SK-N-MC (cell line): ENCODE data around the gene ANKLE1.

ENCODE experiments used
- DNase-seq: peaks from one replicate; pipeline ENCODE4 v3.0.0-alpha.2; 2011; ENCODE audit warnings: low read depth, low spot score
- H3K27ac ChIP-seq: fragments of 200-600 bp; sonication (generic); 2 replicates; pipeline ENCODE4 v1.5.1; 2016; ENCODE audit warnings: mixed run types
- H3K36me3 ChIP-seq: fragments of 200-600 bp; sonication (generic); 2 replicates; pipeline ENCODE4 v1.6.1; 2017; ENCODE audit warnings: antibody characterized with exemption, low read length, mixed read lengths; ENCODE audit not compliant: insufficient read depth
- H3K4me3 ChIP-seq: fragments of 200-600 bp; sonication (generic); 2 replicates; pipeline ENCODE4 v1.5.1; 2016
- H3K9ac ChIP-seq: fragments of 200-600 bp; sonication (generic); 2 replicates; pipeline ENCODE4 v1.8.0; 2017; ENCODE audit warnings: mixed run types, mixed read lengths; ENCODE audit not compliant: insufficient read length
- H3K9me3 ChIP-seq: fragments of 200-600 bp; sonication (generic); 2 replicates; pipeline ENCODE4 v1.6.1; 2017; ENCODE audit warnings: low read depth, mild to moderate bottlenecking, antibody characterized with exemption, low read length, moderate library complexity, mixed read lengths
- EZH2 ChIP-seq: fragments of 200-600 bp; sonication (generic); IDR thresholded peaks from one replicate; pipeline ENCODE4 v1.6.1; 2017; ENCODE audit warnings: antibody characterized with exemption
- FOXP2 ChIP-seq: optimal IDR thresholded peaks from 2 replicates; pipeline ENCODE3; 2011; ENCODE audit warnings: mild to moderate bottlenecking, moderate library complexity; ENCODE audit not compliant: insufficient read depth; ENCODE audit errors: extremely low read length, control extremely low read depth
- POLR2AphosphoS5 ChIP-seq: IDR thresholded peaks from 2 replicates; pipeline ENCODE4 v1.6.1; 2012; ENCODE audit warnings: mild to moderate bottlenecking, low read depth, low read length, borderline replicate concordance

Gene ANKLE1, protein sequence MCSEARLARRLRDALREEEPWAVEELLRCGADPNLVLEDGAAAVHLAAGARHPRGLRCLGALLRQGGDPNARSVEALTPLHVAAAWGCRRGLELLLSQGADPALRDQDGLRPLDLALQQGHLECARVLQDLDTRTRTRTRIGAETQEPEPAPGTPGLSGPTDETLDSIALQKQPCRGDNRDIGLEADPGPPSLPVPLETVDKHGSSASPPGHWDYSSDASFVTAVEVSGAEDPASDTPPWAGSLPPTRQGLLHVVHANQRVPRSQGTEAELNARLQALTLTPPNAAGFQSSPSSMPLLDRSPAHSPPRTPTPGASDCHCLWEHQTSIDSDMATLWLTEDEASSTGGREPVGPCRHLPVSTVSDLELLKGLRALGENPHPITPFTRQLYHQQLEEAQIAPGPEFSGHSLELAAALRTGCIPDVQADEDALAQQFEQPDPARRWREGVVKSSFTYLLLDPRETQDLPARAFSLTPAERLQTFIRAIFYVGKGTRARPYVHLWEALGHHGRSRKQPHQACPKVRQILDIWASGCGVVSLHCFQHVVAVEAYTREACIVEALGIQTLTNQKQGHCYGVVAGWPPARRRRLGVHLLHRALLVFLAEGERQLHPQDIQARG

DNA sequence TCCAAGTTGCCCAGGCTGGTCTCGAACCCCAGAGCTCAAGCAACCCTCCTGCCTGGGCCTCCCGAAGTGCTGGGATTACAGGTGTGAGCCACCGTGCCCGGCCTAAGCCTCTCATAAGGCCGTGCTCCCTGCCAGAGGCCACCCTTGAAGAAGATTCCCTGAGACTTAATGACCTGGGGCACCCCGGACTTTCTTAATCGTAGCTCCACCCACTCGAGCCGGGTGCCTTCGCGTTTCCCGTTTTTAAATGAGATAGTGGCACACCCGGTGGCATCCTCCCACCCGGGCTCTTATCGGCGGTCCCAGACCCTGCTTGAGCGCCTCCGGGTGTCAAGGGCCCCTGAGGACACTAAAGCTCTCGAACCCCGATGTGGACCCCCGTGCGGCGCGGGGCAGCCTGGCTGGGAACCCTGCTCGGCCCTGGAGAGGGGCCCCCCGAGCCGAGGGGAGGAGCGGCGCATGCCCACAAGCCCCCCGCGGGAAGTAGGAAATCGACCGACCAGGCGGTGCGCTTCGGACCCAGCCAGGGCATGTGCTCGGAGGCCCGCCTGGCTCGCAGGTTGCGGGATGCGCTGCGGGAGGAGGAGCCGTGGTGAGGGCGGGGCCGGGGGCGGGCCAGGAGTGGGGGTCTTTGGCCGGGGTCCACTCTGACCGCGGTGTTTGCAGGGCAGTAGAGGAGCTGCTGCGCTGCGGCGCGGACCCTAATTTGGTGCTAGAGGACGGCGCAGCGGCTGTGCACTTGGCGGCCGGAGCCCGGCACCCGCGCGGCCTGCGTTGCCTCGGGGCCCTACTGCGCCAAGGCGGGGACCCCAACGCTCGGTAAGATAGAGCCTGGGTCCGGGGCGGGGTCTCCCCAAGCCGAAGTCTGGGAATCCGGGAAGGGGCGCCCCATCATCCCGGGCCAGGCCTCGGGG lies at the start of gene ANKLE1:
ANKLE1 (plus strand) TSS at position 511 of the 914 bp plus-strand sequence; CDS start at position 531, 20 bp downstream.
- peak within 1 kb of the TSS; percentile 43 for H3K9ac ChIP-seq
- no peak for TF ChIP-seq EZH2
- no peak for TF ChIP-seq FOXP2
- TF ChIP-seq POLR2AphosphoS5: peak; percentile 65; the same call in 1 of the 2 replicates
- peaks cover 11% of the 10 kb centered on the region; the same call in 1 of the 2 replicates for H3K36me3 ChIP-seq
- no peak within 1 kb of the TSS for H3K27ac ChIP-seq
- DNase-seq: no peak
- H3K9me3 ChIP-seq: no peaks in the 10 kb centered on the region
- H3K4me3 ChIP-seq: peak within 1 kb of the TSS; percentile 78

- Histone ChIP-seq H3K4me3 (no peak overlapping the region), H3K9ac (no peak overlapping the region), H3K27ac (no peak overlapping the region), H3K36me3 (peaks cover 5% of the 10 kb centered on the region; the same call in 1 of the 2 replicates), H3K9me3 (no peaks in the 10 kb centered on the region)
- TF ChIP-seq POLR2AphosphoS5 (no peak), EZH2 (no peak), FOXP2 (no peak)
- no peak for DNase-seq
Measured at GRCh38 chr19:17232258-17232657, 49.4 kb upstream of the ANKLE1 start.

DNA sequence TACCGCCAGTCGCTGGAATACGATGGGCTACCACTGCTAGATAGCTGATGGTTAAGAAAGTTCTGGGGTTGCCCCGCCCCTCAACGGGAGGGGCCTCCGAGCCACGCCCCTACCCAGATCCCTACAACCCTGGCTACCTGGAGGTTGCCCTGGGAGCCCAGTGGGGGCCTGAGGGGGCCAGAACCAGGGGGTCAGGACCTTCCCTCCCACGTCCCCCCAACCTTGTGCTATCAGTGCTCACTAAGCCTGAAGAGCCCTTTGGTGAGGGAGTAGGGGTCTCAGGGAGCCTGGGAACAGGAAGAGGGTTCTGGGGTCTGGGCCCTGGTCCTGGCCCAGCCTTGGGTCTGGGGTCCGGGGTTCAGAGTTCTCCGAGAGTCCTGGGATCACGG lies 46.8 kb upstream of the ANKLE1 start:
- Histone ChIP-seq H3K27ac (no peak overlapping the region), H3K36me3 (peaks cover 5% of the 10 kb centered on the region; the same call in 1 of the 2 replicates), H3K9ac (peak overlapping the region; percentile 62), H3K9me3 (no peaks in the 10 kb centered on the region), H3K4me3 (peak overlapping the region; percentile 79)
- no peak for DNase-seq
- TF ChIP-seq EZH2: no peak
- no peak for TF ChIP-seq FOXP2
- TF ChIP-seq POLR2AphosphoS5: no peak

- Histone ChIP-seq H3K9me3 (no peaks in the 10 kb centered on the region), H3K27ac (no peak overlapping the region), H3K36me3 (peaks cover 5% of the 10 kb centered on the region; the same call in 1 of the 2 replicates), H3K4me3 (peak overlapping the region; percentile 79), H3K9ac (peak overlapping the region; percentile 62)
- DNase-seq: no peak
- TF ChIP-seq FOXP2 (no peak), EZH2 (no peak), POLR2AphosphoS5 (no peak)
Measured at GRCh38 chr19:17235300-17235970, 46.3 kb upstream of the ANKLE1 start.

DNA sequence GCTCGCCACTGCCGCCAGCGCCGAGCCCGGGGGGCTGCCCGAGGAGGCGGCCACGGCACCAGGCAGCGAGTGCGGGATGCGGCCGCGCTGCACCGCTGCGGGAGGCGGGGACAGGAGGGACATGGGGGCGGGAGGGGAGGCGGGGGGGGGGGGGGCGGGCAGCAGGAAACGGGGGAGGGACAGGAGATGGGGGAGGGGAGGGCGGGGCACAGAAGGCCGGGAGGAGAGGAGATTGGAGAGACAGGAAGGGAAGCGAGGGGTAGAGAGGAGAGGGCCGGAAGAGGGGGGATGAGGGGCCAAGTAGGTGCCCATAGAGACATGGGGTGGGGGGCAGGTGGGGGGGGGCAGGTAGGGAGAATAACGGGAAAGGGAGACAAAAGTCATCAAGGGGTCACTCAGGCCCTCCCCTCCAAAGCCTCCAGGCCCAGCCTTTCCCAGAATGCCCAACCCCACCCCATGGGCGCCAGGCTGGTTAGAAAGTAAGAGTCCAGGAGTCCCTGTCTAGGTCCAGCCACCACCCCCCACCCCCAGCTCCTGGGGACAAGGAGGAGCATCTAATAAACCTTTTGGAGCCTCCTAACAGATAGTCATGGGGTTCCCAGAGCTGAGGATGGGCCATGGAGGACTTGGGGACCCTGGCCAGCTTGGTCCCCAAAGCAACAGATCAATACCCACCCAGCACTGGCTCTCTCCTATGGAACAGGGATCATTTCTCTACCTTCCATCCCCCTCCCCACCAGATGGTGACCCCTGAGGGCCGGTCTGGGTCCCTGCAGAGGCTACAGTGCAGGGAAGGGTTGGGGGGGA lies 45.5 kb upstream of the ANKLE1 start:
- H3K27ac ChIP-seq: no peak overlapping the region
- no peaks in the 10 kb centered on the region for H3K9me3 ChIP-seq
- H3K4me3 ChIP-seq: peak overlapping the region; percentile 79
- no peak for DNase-seq
- TF ChIP-seq EZH2 (no peak), POLR2AphosphoS5 (no peak), FOXP2 (no peak)
- peak overlapping the region; percentile 55 for H3K9ac ChIP-seq
- H3K36me3 ChIP-seq: peaks cover 5% of the 10 kb centered on the region; the same call in 1 of the 2 replicates

DNA sequence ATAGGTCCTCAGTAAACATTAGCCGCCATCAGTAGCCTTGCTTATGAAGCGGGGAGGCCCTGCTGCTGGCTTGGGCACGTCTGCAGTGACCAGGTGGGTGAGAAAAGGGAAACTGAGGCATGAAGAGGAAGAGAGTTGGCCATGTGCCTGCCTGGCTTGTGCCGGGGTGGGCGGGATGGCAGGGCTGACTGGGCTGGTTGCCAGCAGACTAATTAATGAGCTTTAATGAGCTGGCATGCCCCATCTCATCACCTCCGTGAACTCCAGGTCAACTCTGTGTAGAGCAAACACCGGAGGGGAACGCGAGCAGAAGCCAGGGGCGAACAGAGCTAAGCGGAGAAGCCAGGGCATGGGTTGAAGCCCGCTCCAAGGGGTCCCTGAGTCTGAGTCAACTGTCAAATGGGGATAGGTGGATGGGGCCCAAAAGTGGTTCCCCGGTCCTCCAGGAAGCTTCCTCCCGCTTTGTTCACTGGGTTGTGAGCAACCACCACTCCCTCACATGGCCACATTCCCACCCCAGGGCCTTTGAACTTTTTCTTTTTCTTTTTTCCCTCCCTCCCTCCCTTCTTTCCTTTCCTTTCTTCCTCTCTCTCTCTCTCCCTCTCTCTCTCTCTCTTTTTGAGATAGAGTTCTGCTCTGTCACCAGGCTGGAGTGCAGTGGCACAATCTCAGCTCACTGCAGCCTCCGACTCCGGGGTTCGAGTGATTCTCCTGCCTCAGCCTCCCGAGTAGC lies 44.7 kb upstream of the ANKLE1 start:
- Histone ChIP-seq H3K36me3 (peaks cover 2% of the 10 kb centered on the region; the same call in 1 of the 2 replicates), H3K9me3 (no peaks in the 10 kb centered on the region), H3K4me3 (no peak overlapping the region), H3K9ac (no peak overlapping the region), H3K27ac (no peak overlapping the region)
- DNase-seq: no peak
- TF ChIP-seq FOXP2 (no peak), POLR2AphosphoS5 (no peak), EZH2 (no peak)
